NCI-H526 (cell line): ENCODE results near the gene FICD.
"Not testable (repeated sequence)": the region's sequence is repeated elsewhere in the genome, so short reads cannot be mapped to it uniquely, and the experiment has no call there.

Experiments used
- DNase-seq, 2 experiments: peaks; one replicate each; lab custom pipeline; 2025; lab: John Stamatoyannopoulos, UW

FICD gene

DNA sequence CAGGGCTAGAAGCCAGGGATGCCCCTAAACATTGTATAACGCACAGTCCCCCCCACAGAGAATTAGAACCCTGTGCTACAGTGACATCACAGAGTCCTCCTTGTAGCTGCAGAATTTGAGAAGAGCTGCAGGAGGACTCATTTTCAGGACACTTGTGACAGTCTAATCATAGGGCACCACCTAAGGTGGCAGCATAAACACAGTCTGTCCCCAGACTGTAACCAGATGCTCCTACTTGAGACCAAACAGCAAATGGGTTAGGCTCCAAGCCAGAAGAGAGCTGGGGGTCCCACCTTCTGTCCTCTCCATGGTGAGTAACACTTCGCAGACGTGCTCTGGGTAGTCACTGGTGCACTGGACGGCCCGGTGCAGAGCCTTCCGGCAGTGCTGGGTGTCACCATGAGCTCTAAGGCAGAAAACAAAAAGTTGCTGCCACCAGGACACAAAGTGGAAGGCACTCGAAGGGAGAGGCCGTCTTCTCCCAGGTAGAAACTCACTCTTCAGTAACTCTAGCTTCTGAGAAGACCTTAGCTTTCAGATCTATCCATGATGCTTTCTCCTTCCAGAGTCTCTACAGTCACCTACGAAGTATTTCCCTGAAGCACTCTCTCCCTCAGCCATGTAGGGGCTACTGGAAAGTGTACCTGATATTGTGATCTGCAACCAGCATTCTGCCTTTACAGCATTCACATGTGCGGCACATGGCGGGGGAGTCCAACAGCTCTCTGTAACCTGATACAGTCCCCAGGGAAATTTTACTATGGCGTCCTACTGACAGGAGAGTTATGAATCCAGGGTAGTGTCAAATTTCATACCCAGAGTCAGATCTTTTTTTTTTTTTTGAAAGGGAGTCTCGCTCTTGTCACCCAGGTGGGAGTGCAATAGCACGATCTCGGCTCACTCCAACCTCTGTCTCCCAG, 17.1 kb downstream of the FICD start:
- DNase-seq: peak; percentile 96 to 97

DNA sequence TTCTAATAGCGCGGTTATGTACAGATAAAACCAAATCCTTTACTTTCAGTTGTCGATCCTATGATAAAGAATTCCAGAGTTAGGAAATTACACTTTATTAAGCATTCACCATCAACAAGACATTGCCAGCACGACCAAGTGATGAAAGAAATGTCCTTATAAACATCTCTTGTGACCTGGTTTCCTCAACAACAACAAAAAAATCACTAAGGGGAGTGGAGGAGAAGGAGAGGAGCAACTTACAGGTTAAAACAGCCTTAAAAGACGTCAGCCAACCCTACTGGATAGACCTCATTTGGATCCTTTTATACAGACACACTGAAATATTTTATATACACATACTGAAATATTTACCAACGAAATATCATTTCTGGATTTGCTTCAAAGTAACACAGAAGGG, 23.1 kb downstream of the FICD start:
- no peak for DNase-seq

- DNase-seq: no peak
Observed at GRCh38 chr12:108538616-108539195, 23.6 kb downstream of the FICD start.

DNA sequence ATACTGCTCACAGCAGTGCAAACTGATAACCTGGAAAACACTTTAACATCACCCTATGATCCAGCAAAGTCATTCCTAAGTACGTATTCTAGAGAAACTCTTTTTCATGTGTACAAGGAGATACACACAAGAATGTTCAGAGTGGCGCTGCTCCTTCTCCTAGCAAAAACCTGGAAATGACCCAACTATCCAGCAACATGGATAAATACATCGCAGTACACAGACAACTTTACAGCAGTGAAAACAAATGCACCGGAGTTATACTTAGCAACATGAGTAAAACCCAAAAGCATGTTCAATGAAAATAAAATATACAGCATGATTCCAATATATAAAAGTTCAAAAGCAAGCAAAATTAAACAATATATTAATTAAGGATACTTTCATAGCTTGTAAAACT, 27.2 kb downstream of the FICD start:
- no peak for DNase-seq

DNA sequence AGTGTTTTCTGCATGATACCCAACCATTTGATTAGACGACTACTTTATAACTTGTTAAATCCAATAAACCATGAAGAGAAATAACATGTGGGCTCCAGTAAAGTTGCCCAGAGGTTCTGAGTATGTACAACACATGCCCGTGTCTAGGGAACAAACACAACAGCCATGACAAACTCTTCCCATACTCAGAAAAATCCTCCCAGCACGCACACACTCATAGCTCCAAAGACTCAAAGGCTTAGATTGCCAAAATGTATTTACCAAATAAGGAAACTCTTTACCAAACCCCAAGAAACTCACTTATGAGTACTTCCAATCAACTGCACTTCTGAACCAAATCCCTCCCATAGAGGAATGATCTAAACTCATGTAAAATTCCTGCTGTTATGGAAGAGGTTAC, 28.6 kb downstream of the FICD start:
- no peak for DNase-seq

DNA sequence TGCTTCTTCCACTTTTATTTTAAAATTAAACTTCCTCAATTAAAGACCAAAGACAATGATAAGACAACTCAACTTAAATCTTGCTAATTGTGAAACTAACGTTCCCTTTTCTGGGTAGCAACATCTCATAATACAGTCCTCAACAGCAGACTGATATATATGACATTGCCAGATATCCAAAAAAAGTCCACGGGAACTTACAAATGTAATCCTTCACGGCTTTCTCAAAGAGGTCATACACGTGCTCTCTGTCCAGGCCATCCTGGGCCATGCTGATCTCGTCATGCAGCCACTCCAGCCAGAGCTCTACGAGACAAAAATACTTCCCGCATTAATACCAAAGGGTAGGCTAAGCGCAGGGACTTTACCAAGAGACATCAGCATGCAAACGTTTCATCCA, 32.6 kb downstream of the FICD start:
- DNase-seq: no peak

DNA sequence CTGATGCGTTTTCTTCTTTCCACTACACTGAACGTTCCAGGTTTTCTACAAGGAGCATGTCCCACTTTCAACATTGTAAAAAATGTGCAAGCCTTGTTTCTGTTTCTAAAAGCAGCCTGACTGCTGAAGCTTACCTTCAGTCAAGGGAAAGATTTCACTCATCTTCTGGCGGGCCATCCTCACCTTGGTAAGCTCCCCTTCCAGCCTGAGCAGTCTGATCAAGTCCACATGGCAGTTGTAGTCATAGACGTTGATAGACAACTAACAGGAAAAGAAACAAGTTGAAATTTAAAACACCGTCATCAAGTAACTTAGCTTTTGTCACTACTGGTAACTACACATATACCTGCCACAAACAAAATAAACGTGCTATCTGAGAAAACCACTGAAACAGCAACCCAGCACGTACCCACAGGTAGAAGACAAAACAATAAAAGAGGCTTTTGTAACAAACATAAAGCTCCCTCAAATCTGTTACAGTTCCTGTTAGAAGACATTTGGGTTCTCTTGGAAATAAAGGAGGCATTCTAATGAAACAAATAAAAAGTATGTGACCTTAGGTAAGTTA, 34.0 kb downstream of the FICD start:
- no peak for DNase-seq

DNA sequence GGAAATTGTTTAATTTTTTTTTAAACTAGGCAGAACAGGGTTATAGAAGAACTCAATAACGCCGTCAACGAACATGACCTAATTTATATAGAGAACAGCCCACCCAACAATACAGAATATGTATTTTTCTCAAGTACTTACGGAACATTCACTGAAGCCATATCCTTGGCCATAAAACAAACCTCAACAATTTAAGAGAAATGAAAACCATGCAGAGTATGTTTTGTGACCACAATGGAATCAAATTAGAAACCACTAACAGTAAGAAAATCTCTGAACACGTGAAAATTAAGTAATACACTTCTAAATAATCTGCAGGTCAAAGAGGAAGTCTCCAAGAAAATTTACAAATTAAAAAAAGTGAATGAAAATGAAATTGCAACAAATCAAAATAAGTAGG, 36.5 kb downstream of the FICD start:
- no peak for DNase-seq

- no peak for DNase-seq
Observed at GRCh38 chr12:108553799-108554198, 38.7 kb downstream of the FICD start.

- DNase-seq: not testable (repeated sequence)
Observed at GRCh38 chr12:108555383-108555782, 40.3 kb downstream of the FICD start.

- DNase-seq: no peak
Observed at GRCh38 chr12:108559007-108559655, 44.1 kb downstream of the FICD start.

GRCh38 chr12:108559748-108560147, 44.7 kb downstream of the FICD start:
- no peak for DNase-seq

DNA sequence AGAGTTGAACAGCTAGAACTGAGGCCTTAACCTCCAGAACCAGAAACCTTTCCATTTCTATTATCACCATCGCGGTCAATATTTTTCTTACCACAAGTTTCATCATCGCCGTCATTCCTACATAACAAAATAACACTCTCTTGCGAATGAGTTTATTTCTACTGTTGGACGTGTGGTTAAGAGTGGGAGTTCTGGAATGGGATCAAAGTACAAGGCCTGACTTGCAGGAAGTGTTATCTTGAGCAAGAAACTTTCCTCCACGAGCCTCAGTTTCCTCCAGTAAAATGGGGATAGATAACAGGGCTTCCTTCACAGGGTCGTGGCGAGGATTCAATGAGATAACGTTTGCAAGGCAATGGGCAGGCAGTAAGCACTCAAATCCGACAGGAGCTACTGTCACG, 45.2 kb downstream of the FICD start:
- DNase-seq: no peak

DNA sequence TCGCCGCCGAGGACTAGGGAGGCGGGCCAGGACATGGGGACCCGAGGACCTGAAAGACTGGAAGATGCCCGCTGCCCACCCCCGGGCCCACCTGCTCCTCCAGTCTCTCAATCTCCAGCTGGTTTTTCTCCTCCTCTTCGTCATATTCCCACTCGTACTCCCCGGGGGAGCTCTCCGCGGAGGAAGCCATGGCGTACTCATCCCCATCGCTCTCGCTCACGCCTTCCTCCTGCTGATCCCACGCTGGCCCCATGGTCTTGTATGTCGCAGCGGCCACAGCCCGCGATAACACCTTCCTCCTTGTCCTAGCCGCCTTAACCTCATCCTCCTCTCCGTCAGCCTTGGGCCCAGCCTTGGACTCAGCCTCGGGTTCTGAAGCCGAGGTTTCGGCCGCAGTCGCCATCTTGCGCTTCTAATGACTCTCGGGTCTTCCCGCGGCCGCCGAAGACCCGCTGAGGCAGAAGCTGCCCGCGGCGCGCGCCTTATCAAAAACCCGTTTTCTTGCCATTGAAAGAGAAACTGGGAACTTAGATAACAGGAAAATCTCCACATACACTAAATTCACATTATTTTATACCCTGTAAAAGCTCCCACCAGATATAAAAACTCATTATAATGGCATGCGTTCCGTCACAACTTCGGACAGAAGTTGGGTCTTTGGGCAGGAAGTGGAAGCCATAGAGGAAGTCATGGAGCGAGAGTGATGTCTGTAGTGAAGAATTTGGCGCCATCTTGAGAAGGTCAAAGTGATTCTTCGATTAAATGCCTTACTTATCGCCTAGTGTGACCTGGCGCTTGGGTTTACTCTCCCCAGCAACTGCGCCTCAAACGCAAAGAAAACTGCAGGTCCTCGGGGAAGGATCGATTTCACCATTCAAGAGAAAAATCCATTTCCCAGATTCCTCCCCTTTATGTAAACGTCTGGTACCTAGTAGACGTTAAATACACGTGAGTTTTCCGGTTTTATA, 46.0 kb downstream of the FICD start, which contains the start of gene SART3:
SART3 (minus strand) TSS at position 422 of the 968 bp plus-strand sequence; CDS start at position 403, 19 bp downstream.
- peak; percentile 82 to 91 for DNase-seq

GRCh38 chr12:108561852-108562347, 46.8 kb downstream of the FICD start:
- DNase-seq: peak; percentile 37 to 38

DNA sequence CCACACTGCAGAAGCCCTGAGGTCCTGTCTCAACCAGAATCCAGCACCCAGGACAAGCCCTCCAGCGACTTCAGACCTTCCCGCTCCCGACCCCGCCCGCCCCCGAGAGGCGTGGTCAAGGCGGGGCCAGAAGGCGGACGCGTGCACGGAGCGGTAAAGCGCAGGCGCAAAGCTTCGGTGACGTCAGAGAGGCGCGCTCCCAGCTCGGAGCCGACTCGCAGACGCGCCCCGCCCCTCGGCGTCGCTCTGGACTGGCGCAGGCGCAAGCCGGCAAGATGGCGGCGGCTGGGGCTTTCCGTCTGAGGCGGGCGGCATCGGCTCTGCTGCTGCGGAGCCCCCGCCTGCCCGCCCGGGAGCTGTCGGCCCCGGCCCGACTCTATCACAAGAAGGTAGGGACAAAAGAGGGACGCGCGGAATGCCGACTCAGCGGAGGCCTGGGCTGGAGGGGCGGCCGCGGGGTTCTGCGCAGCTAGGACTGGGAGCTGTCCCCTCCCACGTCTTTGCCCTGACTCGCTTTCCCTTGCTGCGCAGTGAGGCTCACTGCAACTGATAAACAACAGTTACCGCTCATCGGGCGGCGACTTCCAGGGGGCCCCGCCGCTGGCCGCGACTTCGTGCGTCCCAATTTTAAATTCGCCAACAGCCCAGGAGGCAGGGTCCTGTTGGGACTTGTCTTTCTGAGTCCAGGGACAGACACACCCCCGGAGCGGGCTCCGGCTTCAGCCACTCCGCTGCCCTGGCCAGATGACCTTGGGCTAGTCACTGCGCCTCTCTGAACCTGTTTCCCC, 47.5 kb downstream of the FICD start, which contains the start of gene ISCU:
ISCU (plus strand) TSS at position 249 of the 788 bp plus-strand sequence; CDS start at position 276, 27 bp downstream.
- DNase-seq: peak; percentile 86 to 98

DNA sequence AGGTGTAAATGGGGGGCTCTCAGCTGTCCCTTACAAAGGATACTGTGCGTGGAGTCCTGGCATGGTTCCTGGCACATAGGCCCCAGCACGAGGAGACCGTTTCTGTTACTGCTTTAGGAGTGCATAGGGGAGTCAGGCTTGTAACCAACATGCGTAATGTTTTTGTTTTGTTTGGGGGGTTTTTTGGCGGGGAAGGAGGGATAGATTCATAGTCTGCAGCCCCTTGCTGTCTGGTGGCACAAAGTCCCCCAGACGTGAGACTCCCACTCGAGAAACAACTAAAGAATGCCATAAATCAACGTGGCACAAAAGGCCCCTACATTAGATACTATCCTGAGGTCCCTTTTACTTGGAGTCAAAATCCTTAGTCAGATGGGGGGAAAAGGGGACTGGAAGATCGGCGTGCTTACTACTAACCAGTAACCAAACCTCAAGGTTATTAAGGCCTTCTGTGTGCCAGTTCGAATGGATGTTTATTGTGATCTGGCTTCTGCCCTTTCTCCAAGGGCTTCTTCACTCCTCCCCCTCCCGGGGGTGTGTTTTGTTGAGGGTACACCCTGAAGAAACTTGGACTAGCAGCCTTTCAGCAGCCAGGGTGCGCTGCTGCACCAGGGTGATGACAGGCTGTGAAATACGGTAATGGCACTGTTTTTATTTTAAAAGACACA, 48.2 kb downstream of the FICD start:
- peak; percentile 79 to 80 for DNase-seq

- no peak for DNase-seq
Observed at GRCh38 chr12:108563804-108564151, 48.7 kb downstream of the FICD start.

DNA sequence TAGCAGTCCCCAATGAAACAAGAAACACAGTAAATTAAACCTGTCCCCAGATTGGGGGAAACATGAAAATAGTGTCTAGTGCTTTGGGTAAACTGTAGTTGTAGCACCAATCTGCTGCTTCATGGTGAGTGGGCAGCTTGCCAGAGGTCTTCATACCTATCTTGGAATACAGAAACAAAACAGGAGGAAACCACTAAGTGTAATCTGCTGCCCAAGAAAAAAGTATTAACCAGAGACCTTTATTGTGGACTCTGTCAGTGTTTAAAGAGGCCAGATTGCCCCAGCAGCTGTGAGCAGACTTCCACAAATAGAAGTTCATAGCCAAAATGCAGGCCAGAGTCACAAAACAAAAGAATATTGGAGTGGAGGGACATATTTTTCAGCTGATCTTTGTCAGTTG, 49.6 kb downstream of the FICD start:
- DNase-seq: no peak

- no peak for DNase-seq
Observed at GRCh38 chr12:108565146-108565545, 50.1 kb downstream of the FICD start.
